PC-9 (cell line): ENCODE data around the gene DGKG. TPM values are rescaled to one million over a fixed set of nuclear protein-coding genes. Genes with fewer than 3 reads are reported as not detected.

Experiments
- BruUV-seq: library from RNA; stranded (reverse); fragments of 400-500 nt; replicated peaks from 2 replicates; lab custom pipeline; 2021; lab: Mats Ljungman, UMichigan
- CTCF ChIA-PET: fragments of 300-600 bp; sonication (Branson Sonifier 250); formaldehyde crosslinking; loops from one replicate; lab custom pipeline; 2022; ENCODE audit warnings: antibody characterized with exemption; lab: Charles Lee
- POLR2A ChIA-PET: fragments of 300-600 bp; sonication (Branson Sonifier 250); formaldehyde crosslinking; loops from one replicate; lab custom pipeline; 2022; ENCODE audit warnings: antibody characterized with exemption; ENCODE audit not compliant: unreplicated experiment; lab: Charles Lee
- DNase-seq, 2 experiments: peaks; one replicate each; pipeline versions ENCODE4 v3.0.0 to v3.0.0-alpha.2; 2015 to 2022; ENCODE audit warnings: mixed read lengths in 1 of 2
- H2AFZ ChIP-seq: fragments of 200-600 bp; sonication (generic); 2 replicates; pipeline ENCODE4 v1.8.1; 2017; ENCODE audit warnings: antibody characterized with exemption
- H3F3A ChIP-seq: fragments of 200-600 bp; sonication (generic); 2 replicates; pipeline ENCODE4 v1.8.1; 2017; ENCODE audit warnings: antibody characterized with exemption, mild to moderate bottlenecking, low read depth; ENCODE audit not compliant: insufficient read depth
- H3K27ac ChIP-seq: fragments of 200-600 bp; sonication (generic); 2 replicates; pipeline ENCODE4 v1.6.1; 2016; ENCODE audit warnings: mixed run types
- H3K27me3 ChIP-seq: fragments of 200-600 bp; sonication (generic); 2 replicates; pipeline ENCODE4 v1.6.1; 2016; ENCODE audit warnings: low read depth, mixed run types; ENCODE audit not compliant: insufficient read depth
- H3K36me3 ChIP-seq: fragments of 200-600 bp; sonication (generic); 2 replicates; pipeline ENCODE4 v1.6.1; 2016; ENCODE audit warnings: low read depth, mixed run types
- H3K4me1 ChIP-seq: fragments of 200-600 bp; sonication (generic); replicated peaks from 2 replicates; pipeline ENCODE4 v1.6.1; 2016; ENCODE audit warnings: mixed run types; ENCODE audit not compliant: insufficient read depth
- H3K4me2 ChIP-seq: fragments of 200-600 bp; sonication (generic); 2 replicates; pipeline ENCODE4 v1.6.1; 2017; ENCODE audit warnings: mixed run types
- H3K4me3 ChIP-seq: fragments of 200-600 bp; sonication (generic); 2 replicates; pipeline ENCODE4 v1.6.1; 2016; ENCODE audit warnings: mixed run types
- H3K79me2 ChIP-seq: fragments of 200-600 bp; sonication (generic); 2 replicates; pipeline ENCODE4 v1.6.1; 2017; ENCODE audit warnings: low read depth, mixed run types
- H3K9me2 ChIP-seq: fragments of 200-600 bp; sonication (generic); 2 replicates; pipeline ENCODE4 v1.8.1; 2017; ENCODE audit warnings: mild to moderate bottlenecking; ENCODE audit not compliant: insufficient read depth
- H3K9me3 ChIP-seq: fragments of 200-600 bp; sonication (generic); 2 replicates; pipeline ENCODE4 v1.8.1; 2016; ENCODE audit warnings: low read depth; ENCODE audit not compliant: insufficient read depth
- H4K20me1 ChIP-seq: fragments of 200-600 bp; sonication (generic); 2 replicates; pipeline ENCODE4 v1.8.1; 2017; ENCODE audit not compliant: insufficient read depth
- CTCF ChIP-seq: fragments of 200-600 bp; sonication (generic); conservative IDR thresholded peaks from 2 replicates; pipeline ENCODE4 v1.6.1; 2017; ENCODE audit warnings: mixed run types, antibody characterized with exemption, mild to moderate bottlenecking, moderate library complexity
- EZH2 ChIP-seq: fragments of 200-600 bp; sonication (generic); IDR thresholded peaks from 2 replicates; pipeline ENCODE4 v1.8.0; 2017; ENCODE audit warnings: antibody characterized with exemption, low read depth
- intact Hi-C: fragments of 100-400 bp; cut with micrococcal nuclease; formaldehyde crosslinking; loops from one replicate; pipeline ENCODE4 v1.10.0; 2022; ENCODE audit not compliant: unreplicated experiment
- total RNA-seq: library from RNA; stranded (reverse); gene quantifications from 2 replicates; pipeline ENCODE4 v1.2.3, GENCODE V29; 2021

DGKG gene
- total RNA-seq, 1 experiment from 2014 or later, result 20.0 TPM

GRCh38 chr3:186368176-186368575 is 6.1 kb upstream of the DGKG start:
- no peaks in the 10 kb centered on the region for H3K4me1 ChIP-seq
- no peak overlapping the region for H2AFZ ChIP-seq
- H3K27me3 ChIP-seq, result peaks cover 100% of the 10 kb centered on the region
- H3K4me2 ChIP-seq, result no peak overlapping the region
- H4K20me1 ChIP-seq, result no peaks in the 10 kb centered on the region
- H3K9me2 ChIP-seq, result no peaks in the 10 kb centered on the region
- no peak overlapping the region for H3K27ac ChIP-seq
- ChIA-PET POLR2A (no interaction called here), CTCF (no interaction called here)
- intact Hi-C loops, result no loop called here
- no peak for DNase-seq
- H3K79me2 ChIP-seq, result no peaks in the 10 kb centered on the region
- H3K9me3 ChIP-seq, result no peaks in the 10 kb centered on the region
- H3K36me3 ChIP-seq, result no peaks in the 10 kb centered on the region
- BruUV-seq, result no TSS peak
- no peak for TF ChIP-seq CTCF
- no peak for TF ChIP-seq EZH2
- no peak overlapping the region for H3K4me3 ChIP-seq
- no peaks in the 10 kb centered on the region for H3F3A ChIP-seq

- Histone ChIP-seq H3K27me3 (peaks cover 100% of the 10 kb centered on the region), H3K9me2 (no peaks in the 10 kb centered on the region)
- POLR2A ChIA-PET, result no interaction called here
These were observed 5.6 kb upstream of the DGKG start for GRCh38 chr3:186367631-186368030.

GRCh38 chr3:186366206-186366605 is 4.2 kb upstream of the DGKG start:
- Histone ChIP-seq H2AFZ (no peak overlapping the region), H3K36me3 (no peaks in the 10 kb centered on the region), H3K27me3 (peaks cover 100% of the 10 kb centered on the region), H3K4me1 (no peaks in the 10 kb centered on the region), H3K9me2 (no peaks in the 10 kb centered on the region), H3K9me3 (no peaks in the 10 kb centered on the region), H4K20me1 (no peaks in the 10 kb centered on the region), H3K4me3 (no peak overlapping the region), H3K4me2 (no peak overlapping the region), H3K27ac (no peak overlapping the region), H3K79me2 (no peaks in the 10 kb centered on the region), H3F3A (no peaks in the 10 kb centered on the region)
- POLR2A ChIA-PET, result no interaction called here
- intact Hi-C loops, result no loop called here
- CTCF ChIA-PET, result interaction anchor here (0.6 kb wide), 1 partner anchor 18 kb away, joined by 5 read pairs; no protein-coding TSS in a partner anchor
- no TSS peak for BruUV-seq
- DNase-seq, result no peak
- TF ChIP-seq EZH2 (no peak), CTCF (no peak)

More at GRCh38 chr3:186367631-186368030, 5.6 kb upstream of the DGKG start:
- intact Hi-C loops, result no loop called here
- H4K20me1 ChIP-seq, result no peaks in the 10 kb centered on the region
- H3K9me3 ChIP-seq, result no peaks in the 10 kb centered on the region
- no peak overlapping the region for H3K4me2 ChIP-seq
- no peaks in the 10 kb centered on the region for H3K79me2 ChIP-seq
- H3F3A ChIP-seq, result no peaks in the 10 kb centered on the region
- no peak for TF ChIP-seq CTCF
- 0 out of 2 replicates have a peak, but pooled peaks have one; percentile 35 for TF ChIP-seq EZH2
- H3K4me3 ChIP-seq, result no peak overlapping the region
- DNase-seq, result no peak
- no peaks in the 10 kb centered on the region for H3K4me1 ChIP-seq
- no peak overlapping the region for H2AFZ ChIP-seq
- CTCF ChIA-PET, result no interaction called here
- H3K27ac ChIP-seq, result no peak overlapping the region
- H3K36me3 ChIP-seq, result no peaks in the 10 kb centered on the region
- no TSS peak for BruUV-seq
